ENCODE data around the gene IMPG1. TPM values are rescaled to one million over a fixed set of nuclear protein-coding genes. Genes with fewer than 3 reads are reported as not detected.

Gene IMPG1
- total RNA-seq, 6 experiments from 2014 or later: not detected

- intact Hi-C loops (cut with DNase I): no loop called here
- no peak for DNase-seq
- TF ChIP-seq, protein P1, sequence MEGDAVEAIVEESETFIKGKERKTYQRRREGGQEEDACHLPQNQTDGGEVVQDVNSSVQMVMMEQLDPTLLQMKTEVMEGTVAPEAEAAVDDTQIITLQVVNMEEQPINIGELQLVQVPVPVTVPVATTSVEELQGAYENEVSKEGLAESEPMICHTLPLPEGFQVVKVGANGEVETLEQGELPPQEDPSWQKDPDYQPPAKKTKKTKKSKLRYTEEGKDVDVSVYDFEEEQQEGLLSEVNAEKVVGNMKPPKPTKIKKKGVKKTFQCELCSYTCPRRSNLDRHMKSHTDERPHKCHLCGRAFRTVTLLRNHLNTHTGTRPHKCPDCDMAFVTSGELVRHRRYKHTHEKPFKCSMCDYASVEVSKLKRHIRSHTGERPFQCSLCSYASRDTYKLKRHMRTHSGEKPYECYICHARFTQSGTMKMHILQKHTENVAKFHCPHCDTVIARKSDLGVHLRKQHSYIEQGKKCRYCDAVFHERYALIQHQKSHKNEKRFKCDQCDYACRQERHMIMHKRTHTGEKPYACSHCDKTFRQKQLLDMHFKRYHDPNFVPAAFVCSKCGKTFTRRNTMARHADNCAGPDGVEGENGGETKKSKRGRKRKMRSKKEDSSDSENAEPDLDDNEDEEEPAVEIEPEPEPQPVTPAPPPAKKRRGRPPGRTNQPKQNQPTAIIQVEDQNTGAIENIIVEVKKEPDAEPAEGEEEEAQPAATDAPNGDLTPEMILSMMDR (IDR thresholded peaks at IDR 0.05): no peak
- TF ChIP-seq POLR2A (IDR thresholded peaks at IDR 0.05): no peak
Measured at GRCh38 chr6:76052314-76052713, 20.1 kb downstream of the IMPG1 start.

GRCh38 chr6:76043690-76044089, 28.8 kb downstream of the IMPG1 start:
- no peak overlapping the region for H3K4me3 ChIP-seq
- 49% methylated on average over 2 of the region's 2 CpGs for WGBS (ENCODE audit: insufficient coverage, low coverage, low lambda C conversion rate, missing lambda C conversion rate)
- H3K27me3 ChIP-seq: no peaks in the 10 kb centered on the region
- H3K36me3 ChIP-seq: no peaks in the 10 kb centered on the region
- ATAC-seq (no peak), DNase-seq (no peak)
- H3K4me1 ChIP-seq: no peaks in the 10 kb centered on the region
- H3K9me3 ChIP-seq: no peaks in the 10 kb centered on the region
- H3K27ac ChIP-seq: no peak overlapping the region
- intact Hi-C loops (cut with DNase I): no loop called here
- no peak for TF ChIP-seq POLR2A (IDR thresholded peaks at IDR 0.05)
- TF ChIP-seq, protein P1 (IDR thresholded peaks at IDR 0.05): no peak

More at GRCh38 chr6:76052314-76052713, 20.1 kb downstream of the IMPG1 start:
- no peaks in the 10 kb centered on the region for H3K9me3 ChIP-seq
- H3K27me3 ChIP-seq: no peaks in the 10 kb centered on the region
- no peak overlapping the region for H3K4me3 ChIP-seq
- WGBS (ENCODE audit: insufficient coverage, low coverage, low lambda C conversion rate, missing lambda C conversion rate): 44% methylated on average over 3 of the region's 3 CpGs
- no peaks in the 10 kb centered on the region for H3K36me3 ChIP-seq
- no peak for ATAC-seq
- H3K4me1 ChIP-seq: no peaks in the 10 kb centered on the region
- no peak overlapping the region for H3K27ac ChIP-seq

DNA sequence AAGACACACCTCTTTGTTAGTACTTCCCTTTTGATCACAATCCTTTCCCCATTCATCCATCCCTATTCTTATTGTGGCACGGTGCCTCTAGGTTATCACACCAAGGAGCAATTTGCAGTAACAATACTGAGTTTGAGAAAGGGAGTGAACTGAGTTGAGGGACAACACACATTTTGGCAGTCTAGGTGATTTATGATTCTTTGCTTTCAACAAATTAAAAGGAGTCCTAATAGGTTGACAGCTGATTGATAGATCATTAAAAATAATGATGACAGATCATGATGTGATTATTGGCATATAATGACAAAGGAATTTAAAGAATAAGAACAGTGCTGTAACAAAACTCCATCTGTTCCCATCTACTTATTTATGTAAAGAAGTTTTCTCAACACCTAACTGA, 36.7 kb downstream of the IMPG1 start:
- H3K9me3 ChIP-seq: no peaks in the 10 kb centered on the region
- 32% methylated on average over 1 of the region's 1 CpG for WGBS (ENCODE audit: insufficient coverage, low coverage, low lambda C conversion rate, missing lambda C conversion rate)
- DNase-seq: no peak

DNA sequence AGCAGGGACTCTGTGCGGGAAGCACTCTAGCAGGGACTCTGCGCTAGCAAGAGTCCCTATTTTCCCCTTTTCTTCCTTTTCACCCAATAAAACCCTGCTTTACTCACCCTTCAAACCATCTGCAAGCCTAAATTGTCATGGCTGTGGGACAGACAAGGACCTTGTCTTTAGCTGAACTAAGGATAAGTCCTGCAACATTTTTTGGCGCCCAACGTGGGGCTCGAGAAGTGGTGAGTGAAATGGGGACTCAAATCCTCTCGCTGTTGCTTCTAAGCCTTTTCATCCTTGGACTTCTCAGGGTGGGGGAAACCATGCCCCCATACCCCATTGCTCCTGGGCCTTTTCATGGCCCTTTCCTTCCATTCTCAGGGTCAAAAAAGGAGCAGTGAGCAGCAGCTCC, 46.4 kb downstream of the IMPG1 start:
- Histone ChIP-seq H3K9me3 (no peaks in the 10 kb centered on the region), H3K27ac (no peak overlapping the region), H3K36me3 (no peaks in the 10 kb centered on the region), H3K4me1 (no peaks in the 10 kb centered on the region), H3K4me3 (no peak overlapping the region), H3K27me3 (no peaks in the 10 kb centered on the region)
- intact Hi-C loops (cut with DNase I): no loop called here
- WGBS (ENCODE audit: insufficient coverage, low coverage, low lambda C conversion rate, missing lambda C conversion rate): 82% methylated on average over 6 of the region's 6 CpGs
- no peak for TF ChIP-seq POLR2A (IDR thresholded peaks at IDR 0.05)
- TF ChIP-seq, protein P1 (IDR thresholded peaks at IDR 0.05): no peak
- DNase-seq (no peak), ATAC-seq (no peak)

More for the DNA sequence above, 36.7 kb downstream of the IMPG1 start:
- intact Hi-C loops (cut with DNase I): no loop called here
- no peak for ATAC-seq
- no peaks in the 10 kb centered on the region for H3K36me3 ChIP-seq
- H3K4me1 ChIP-seq: no peaks in the 10 kb centered on the region
- H3K27me3 ChIP-seq: no peaks in the 10 kb centered on the region
- no peak overlapping the region for H3K27ac ChIP-seq
- no peak for TF ChIP-seq POLR2A (IDR thresholded peaks at IDR 0.05)
- TF ChIP-seq, protein P1 (IDR thresholded peaks at IDR 0.05): no peak
- no peak overlapping the region for H3K4me3 ChIP-seq
